Spleen (tissue), 3 donors: Measurements from ENCODE around the gene PELI2.

ENCODE experiments used
- POLR2A ChIP-seq, 3 donors: fragments of 450-650 bp; IDR thresholded peaks; one replicate each; pipeline ENCODE4 v1.5.1; 2017; ENCODE audit warnings: antibody characterized with exemption in 3 of 3, mild to moderate bottlenecking in 1 of 3
- POLR2AphosphoS5 ChIP-seq, 3 donors: sonication (generic); formaldehyde crosslinking; IDR thresholded peaks; one replicate each; pipeline ENCODE4 v1.5.1; 2017; ENCODE audit warnings: antibody characterized with exemption in 3 of 3

- TF ChIP-seq POLR2A (IDR thresholded peaks at IDR 0.05) (no peak), POLR2AphosphoS5 (IDR thresholded peaks at IDR 0.05) (no peak)
These were observed 8.4 kb downstream of the PELI2 start for GRCh38 chr14:56126637-56126913.
